Endothelial cell (in vitro differentiated cells): Measurements from ENCODE around the gene NCKAP5L. TPM values are rescaled to one million over a fixed set of nuclear protein-coding genes. Genes with fewer than 3 reads are reported as not detected.
A peak's percentile ranks its signal among the peaks of the same experiment; 100 is the strongest.
"Not testable (repeated sequence)": the region's sequence is repeated elsewhere in the genome, so short reads cannot be mapped to it uniquely, and the experiment has no call there.

Source experiments
- DNase-seq: peaks from one replicate; pipeline ENCODE4 v3.0.0; 2021; ENCODE audit warnings: low spot score
- H3K27ac Mint-ChIP-seq: one replicate; pipeline ENCODE4 v1.8.0; 2021; ENCODE audit warnings: mixed read lengths, inconsistent platforms; ENCODE audit not compliant: unreplicated experiment
- H3K27me3 Mint-ChIP-seq: one replicate; pipeline ENCODE4 v1.8.0; 2021; ENCODE audit warnings: mild to moderate bottlenecking, moderate library complexity, mixed read lengths, inconsistent platforms; ENCODE audit not compliant: unreplicated experiment
- H3K36me3 Mint-ChIP-seq: one replicate; pipeline ENCODE4 v1.8.0; 2021; ENCODE audit warnings: mild to moderate bottlenecking, low read depth, mixed read lengths, inconsistent platforms; ENCODE audit not compliant: unreplicated experiment
- H3K4me1 Mint-ChIP-seq: one replicate; pipeline ENCODE4 v1.8.0; 2021; ENCODE audit warnings: mild to moderate bottlenecking, mixed read lengths, inconsistent platforms; ENCODE audit not compliant: unreplicated experiment
- H3K4me3 Mint-ChIP-seq: one replicate; pipeline ENCODE4 v1.8.0; 2021; ENCODE audit warnings: mild to moderate bottlenecking, mixed read lengths, inconsistent platforms; ENCODE audit not compliant: unreplicated experiment
- H3K9me3 Mint-ChIP-seq: one replicate; pipeline ENCODE4 v1.8.0; 2021; ENCODE audit warnings: mixed read lengths, inconsistent platforms; ENCODE audit not compliant: unreplicated experiment
- total RNA-seq: library from RNA; stranded (reverse); fragmentation: NEBNext Ultra II Directional; extraction: Animal tissue kit (Norgen Biotek cat#: 25700); gene quantifications from one replicate; pipeline ENCODE4 v1.2.1, GENCODE V29; 2021; ENCODE audit not compliant: unreplicated experiment
- TF ChIP-seq, protein P1 (sequence below): fragments of 200-600 bp; sonication (generic); IDR thresholded peaks from one replicate; pipeline ENCODE4 v1.5.0; 2021; ENCODE audit warnings: antibody characterized with exemption; ENCODE audit not compliant: unreplicated experiment

Gene NCKAP5L
- total RNA-seq, 1 donor from 2014 or later, result 70.9 TPM

- Mint-ChIP-seq H3K4me1 (no peaks in the 10 kb centered on the region), H3K27me3 (peaks cover 3% of the 10 kb centered on the region), H3K27ac (no peak overlapping the region), H3K4me3 (no peak overlapping the region), H3K36me3 (no peaks in the 10 kb centered on the region), H3K9me3 (no peaks in the 10 kb centered on the region)
- TF ChIP-seq, protein P1, sequence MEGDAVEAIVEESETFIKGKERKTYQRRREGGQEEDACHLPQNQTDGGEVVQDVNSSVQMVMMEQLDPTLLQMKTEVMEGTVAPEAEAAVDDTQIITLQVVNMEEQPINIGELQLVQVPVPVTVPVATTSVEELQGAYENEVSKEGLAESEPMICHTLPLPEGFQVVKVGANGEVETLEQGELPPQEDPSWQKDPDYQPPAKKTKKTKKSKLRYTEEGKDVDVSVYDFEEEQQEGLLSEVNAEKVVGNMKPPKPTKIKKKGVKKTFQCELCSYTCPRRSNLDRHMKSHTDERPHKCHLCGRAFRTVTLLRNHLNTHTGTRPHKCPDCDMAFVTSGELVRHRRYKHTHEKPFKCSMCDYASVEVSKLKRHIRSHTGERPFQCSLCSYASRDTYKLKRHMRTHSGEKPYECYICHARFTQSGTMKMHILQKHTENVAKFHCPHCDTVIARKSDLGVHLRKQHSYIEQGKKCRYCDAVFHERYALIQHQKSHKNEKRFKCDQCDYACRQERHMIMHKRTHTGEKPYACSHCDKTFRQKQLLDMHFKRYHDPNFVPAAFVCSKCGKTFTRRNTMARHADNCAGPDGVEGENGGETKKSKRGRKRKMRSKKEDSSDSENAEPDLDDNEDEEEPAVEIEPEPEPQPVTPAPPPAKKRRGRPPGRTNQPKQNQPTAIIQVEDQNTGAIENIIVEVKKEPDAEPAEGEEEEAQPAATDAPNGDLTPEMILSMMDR, result no peak
- no peak for DNase-seq
Measured at GRCh38 chr12:49865109-49865781, 37.0 kb upstream of the NCKAP5L start.

DNA sequence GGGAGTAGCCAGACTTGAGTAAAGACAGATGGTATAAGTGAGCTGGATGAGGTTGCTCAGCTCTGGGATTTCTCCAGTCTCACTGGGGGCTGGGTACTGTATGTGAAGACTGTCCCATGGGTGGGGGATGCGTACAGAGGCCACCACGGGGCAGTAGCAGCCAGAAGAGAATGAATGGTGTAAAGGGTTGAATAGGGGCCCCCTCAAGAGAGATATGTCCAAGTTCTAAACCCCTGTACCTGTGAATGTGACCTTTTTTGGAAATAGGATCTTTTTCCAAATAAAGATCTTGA is 36.5 kb upstream of the NCKAP5L start:
- TF ChIP-seq, protein P1, result no peak
- peak overlapping the region; percentile 14 for H3K4me3 Mint-ChIP-seq
- no peak overlapping the region for H3K27ac Mint-ChIP-seq
- H3K36me3 Mint-ChIP-seq, result peaks cover 3% of the 10 kb centered on the region
- H3K27me3 Mint-ChIP-seq, result peaks cover 3% of the 10 kb centered on the region
- H3K9me3 Mint-ChIP-seq, result peaks cover 3% of the 10 kb centered on the region
- no peak for DNase-seq
- H3K4me1 Mint-ChIP-seq, result no peaks in the 10 kb centered on the region

DNA sequence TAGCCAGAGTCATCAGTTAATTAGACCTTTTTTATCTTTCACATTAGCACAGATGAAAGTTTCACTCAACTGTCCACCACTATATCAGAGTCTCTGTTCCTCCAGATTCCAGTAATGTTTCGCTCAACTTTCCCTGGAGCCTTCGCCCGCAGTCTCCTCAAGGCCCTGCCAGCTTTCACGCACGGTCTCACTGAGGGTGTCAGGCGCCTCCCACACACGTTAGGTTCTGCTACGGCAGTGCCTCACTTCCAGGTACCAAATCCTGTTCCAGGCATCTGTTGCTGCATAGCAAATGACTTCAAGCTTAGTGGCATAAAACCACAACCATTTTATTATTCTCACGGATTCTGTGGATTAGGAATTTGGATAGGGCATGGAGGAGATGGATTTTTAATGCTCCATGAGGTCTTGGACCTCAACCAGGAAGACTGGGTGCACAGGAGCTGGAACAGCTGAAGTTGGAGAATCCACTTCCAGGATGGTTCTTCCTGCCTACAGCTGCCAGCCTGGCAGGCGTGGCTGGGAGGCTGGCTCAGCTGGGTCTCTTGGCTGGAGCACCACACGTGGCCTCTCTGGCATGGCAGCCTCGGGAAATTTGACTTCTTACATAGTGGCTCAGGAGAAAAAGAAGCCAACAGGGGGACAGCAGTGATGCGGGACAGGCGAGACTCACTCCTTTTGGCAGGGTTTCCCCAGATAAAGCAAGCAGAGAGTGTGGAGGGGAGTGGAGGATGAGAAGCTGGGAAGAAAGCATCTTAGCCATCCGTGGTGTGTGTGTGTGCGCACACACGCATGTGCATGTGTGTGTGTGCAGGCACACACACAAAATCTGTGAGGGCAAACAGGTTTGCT is 36.0 kb upstream of the NCKAP5L start:
- H3K4me3 Mint-ChIP-seq, result peak overlapping the region; percentile 14
- DNase-seq, result no peak
- H3K4me1 Mint-ChIP-seq, result no peaks in the 10 kb centered on the region
- H3K9me3 Mint-ChIP-seq, result peaks cover 5% of the 10 kb centered on the region
- no peak overlapping the region for H3K27ac Mint-ChIP-seq
- peaks cover 7% of the 10 kb centered on the region for H3K36me3 Mint-ChIP-seq
- peaks cover 6% of the 10 kb centered on the region for H3K27me3 Mint-ChIP-seq
- TF ChIP-seq, protein P1, result no peak

DNA sequence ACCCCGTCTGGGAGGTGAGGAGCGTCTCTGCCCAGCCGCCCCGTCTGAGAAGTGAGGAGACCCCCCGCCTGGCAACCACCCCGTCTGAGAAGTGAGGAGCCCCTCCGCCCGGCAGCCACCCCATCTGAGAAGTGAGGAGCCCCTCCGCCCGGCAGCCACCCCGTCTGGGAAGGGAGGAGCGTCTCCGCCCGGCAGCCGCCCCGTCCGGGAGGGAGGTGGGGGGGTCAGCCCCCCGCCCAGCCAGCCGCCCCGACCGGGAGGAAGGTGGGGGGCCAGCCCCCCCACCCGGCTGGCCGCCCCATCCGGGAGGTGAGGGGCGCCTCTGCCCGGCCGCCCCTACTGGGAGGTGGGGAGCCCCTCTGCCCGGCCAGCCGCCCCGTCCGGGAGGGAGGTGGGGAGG is 32.7 kb upstream of the NCKAP5L start:
- not testable (repeated sequence) for H3K9me3 Mint-ChIP-seq, H3K27ac Mint-ChIP-seq, H3K36me3 Mint-ChIP-seq, H3K4me3 Mint-ChIP-seq, H3K27me3 Mint-ChIP-seq, H3K4me1 Mint-ChIP-seq, DNase-seq

GRCh38 chr12:49855890-49856289 is 27.7 kb upstream of the NCKAP5L start:
- not testable (repeated sequence) for DNase-seq, H3K27ac Mint-ChIP-seq, H3K36me3 Mint-ChIP-seq, H3K4me3 Mint-ChIP-seq, H3K9me3 Mint-ChIP-seq, H3K4me1 Mint-ChIP-seq, H3K27me3 Mint-ChIP-seq

DNA sequence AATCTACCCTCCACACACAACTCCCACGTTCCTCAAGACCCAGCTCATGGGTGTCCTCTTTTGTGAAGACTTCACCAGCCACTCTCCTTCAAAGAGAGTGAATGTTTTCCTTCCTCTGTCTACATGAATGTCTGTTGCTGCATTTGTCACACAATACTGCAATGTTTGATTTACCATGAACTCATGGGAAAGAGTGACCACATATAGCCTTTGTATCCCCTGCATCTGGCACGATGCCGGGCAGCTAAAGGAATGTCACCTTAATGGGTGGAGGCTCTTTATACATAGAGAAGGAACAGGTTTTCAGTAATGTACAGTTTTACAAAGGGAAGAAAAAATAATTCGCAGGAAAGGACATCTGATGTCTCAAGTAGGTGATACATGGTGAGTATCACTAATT is 26.8 kb upstream of the NCKAP5L start:
- H3K9me3 Mint-ChIP-seq, result peaks cover 4% of the 10 kb centered on the region
- peaks cover 3% of the 10 kb centered on the region for H3K27me3 Mint-ChIP-seq
- TF ChIP-seq, protein P1, result no peak

More for the DNA sequence above, 26.8 kb upstream of the NCKAP5L start:
- H3K36me3 Mint-ChIP-seq, result peaks cover 6% of the 10 kb centered on the region
- H3K27ac Mint-ChIP-seq, result no peak overlapping the region
- DNase-seq, result no peak
- peak overlapping the region; percentile 1 for H3K4me3 Mint-ChIP-seq
- peaks cover 2% of the 10 kb centered on the region for H3K4me1 Mint-ChIP-seq
